Keratinocyte (primary cell): ENCODE results near the gene NME5. TPM values are rescaled to one million over a fixed set of nuclear protein-coding genes. Genes with fewer than 3 reads are reported as not detected.

Experiments used
- DNase-seq: peaks from one replicate; pipeline ENCODE4 v3.0.0-alpha.2; 2011; ENCODE audit warnings: low read depth, missing footprints, low spot score
- FAIRE-seq: peaks from 2 replicates; lab custom pipeline; 2011; peaks lifted over from hg19 to GRCh38; lab: Jason Lieb, UNC
- H2AFZ ChIP-seq: 2 replicates; pipeline ENCODE4 v1.6.0; 2012; ENCODE audit warnings: low read length, control low read depth, inconsistent platforms; ENCODE audit not compliant: control insufficient read depth
- H3K27ac ChIP-seq: 2 replicates; pipeline ENCODE4 v1.5.1; 2011; ENCODE audit warnings: low read length; ENCODE audit not compliant: control insufficient read depth, insufficient read depth
- H3K27me3 ChIP-seq: 3 replicates; pipeline ENCODE4 v1.6.0; 2011; ENCODE audit warnings: low read length; ENCODE audit not compliant: control insufficient read depth, insufficient read depth; ENCODE audit errors: extremely low read depth
- H3K36me3 ChIP-seq, 2 experiments: 2 replicates in 1 of 2; 3 replicates in 1 of 2; pipeline ENCODE4 v1.5.1; 2011; ENCODE audit warnings: low read length in 2 of 2, mild to moderate bottlenecking in 1 of 2; ENCODE audit not compliant: control insufficient read depth in 2 of 2, insufficient read depth in 2 of 2; ENCODE audit errors: extremely low read depth in 1 of 2
- H3K4me1 ChIP-seq: 3 replicates; pipeline ENCODE4 v1.5.1; 2011; ENCODE audit warnings: low read length; ENCODE audit not compliant: control insufficient read depth, insufficient read depth; ENCODE audit errors: extremely low read depth
- H3K4me2 ChIP-seq: 3 replicates; pipeline ENCODE4 v1.6.0; 2011; ENCODE audit warnings: low read depth, low read length; ENCODE audit not compliant: control insufficient read depth, insufficient read depth; ENCODE audit errors: extremely low read depth
- H3K4me3 ChIP-seq, 3 experiments: fragments of 200-600 bp in 1 of 3; sonication (generic) in 1 of 3; 2 replicates in 2 of 3; 3 replicates in 1 of 3; pipeline ENCODE4 v1.5.1; 2011 to 2016; ENCODE audit warnings: low read length in 3 of 3, mild to moderate bottlenecking in 3 of 3, control low read depth in 2 of 3, inconsistent platforms in 1 of 3, low read depth in 1 of 3, mixed read lengths in 1 of 3, mixed run types in 1 of 3, moderate library complexity in 1 of 3; ENCODE audit not compliant: control insufficient read depth in 2 of 3, insufficient read depth in 2 of 3; ENCODE audit errors: extremely low read depth in 1 of 3
- H3K79me2 ChIP-seq: 2 replicates; pipeline ENCODE4 v1.6.0; 2012; ENCODE audit warnings: low read length; ENCODE audit not compliant: control insufficient read depth, insufficient read depth
- H3K9ac ChIP-seq: 3 replicates; pipeline ENCODE4 v1.6.0; 2011; ENCODE audit warnings: low read length; ENCODE audit not compliant: control insufficient read depth, insufficient read depth; ENCODE audit errors: extremely low read depth
- H3K9me1 ChIP-seq: 3 replicates; pipeline ENCODE4 v1.6.0; 2011; ENCODE audit warnings: low read length; ENCODE audit not compliant: control insufficient read depth, insufficient read depth; ENCODE audit errors: extremely low read depth
- H3K9me3 ChIP-seq: 2 replicates; pipeline ENCODE4 v1.5.1; 2012; ENCODE audit warnings: low read depth, low read length; ENCODE audit not compliant: control insufficient read depth
- H4K20me1 ChIP-seq: 3 replicates; pipeline ENCODE4 v1.6.0; 2011; ENCODE audit warnings: low read length; ENCODE audit not compliant: control insufficient read depth, insufficient read depth; ENCODE audit errors: extremely low read depth
- CTCF ChIP-seq, 3 experiments: IDR thresholded peaks in 1 of 3; conservative IDR thresholded peaks in 1 of 3; optimal IDR thresholded peaks in 1 of 3; 2 replicates in 2 of 3; 3 replicates in 1 of 3; pipeline versions ENCODE3 to v1.5.1; 2011; ENCODE audit warnings: low read length in 3 of 3, mild to moderate bottlenecking in 3 of 3, moderate library complexity in 2 of 3, control low read depth in 1 of 3, inconsistent platforms in 1 of 3; ENCODE audit not compliant: insufficient read depth in 2 of 3; ENCODE audit errors: extremely low read depth in 1 of 3
- EZH2 ChIP-seq: IDR thresholded peaks from one replicate; pipeline ENCODE4 v1.6.1; 2012; ENCODE audit warnings: inconsistent platforms, mild to moderate bottlenecking, low read length, moderate library complexity
- dilution Hi-C: fragments of 300-500 bp; cut with MboI; formaldehyde crosslinking; loops from one replicate; pipeline ENCODE4 v1.7.0; 2020; ENCODE audit warnings: low sequenced_read_pairs; ENCODE audit not compliant: extremely low pct_ligation_motif_present
- polyA plus RNA-seq, 5 experiments: library from polyadenylated mRNA; depleted of rRNA in 3 of 5; stranded (reverse) in 3 of 5; stranded (forward) in 1 of 5; unstranded in 1 of 5; fragments of >200 nt; gene quantifications; 1 replicate in 1 of 5; 2 replicates in 3 of 5; 3 replicates in 1 of 5; pipeline versions ENCODE4 v1.2.1 to v1.2.3, GENCODE V29; 2011 to 2012; ENCODE audit warnings: missing spikeins in 2 of 5, low read depth in 1 of 5, low replicate concordance in 1 of 5

NME5 gene
- polyA plus RNA-seq, 1 donor (not counting 4 experiments of a cell fraction or from before 2014, with no cell fraction given), result 0.13 TPM

GRCh38 chr5:138132543-138132942 is 6.7 kb downstream of the NME5 start:
- H3K9me3 ChIP-seq, result no peaks in the 10 kb centered on the region
- FAIRE-seq (no peak), DNase-seq (no peak)
- peak overlapping the region; percentile 54 for H3K4me2 ChIP-seq
- no peak overlapping the region for H3K9ac ChIP-seq
- peak overlapping the region in 1 of 3 experiments; percentile 23 for H3K4me3 ChIP-seq
- H3K9me1 ChIP-seq, result no peaks in the 10 kb centered on the region
- H3K27ac ChIP-seq, result no peak overlapping the region
- no peaks in the 10 kb centered on the region for H3K27me3 ChIP-seq
- peak overlapping the region; percentile 17 for H2AFZ ChIP-seq
- TF ChIP-seq CTCF (optimal IDR thresholded peaks at IDR 0.05 in 1 of 3, IDR thresholded peaks at IDR 0.05 in 1 of 3, conservative IDR thresholded peaks at IDR 0.05 in 1 of 3; ENCODE audit: extremely low read depth in 1 of 3, insufficient read depth in 2 of 3, low read length in 3 of 3), result no peak
- no peak for TF ChIP-seq EZH2
- no peaks in the 10 kb centered on the region for H3K79me2 ChIP-seq
- dilution Hi-C loops, result no loop called here
- no peaks in the 10 kb centered on the region for H4K20me1 ChIP-seq
- H3K36me3 ChIP-seq, result no peaks in the 10 kb centered on the region
- H3K4me1 ChIP-seq, result no peaks in the 10 kb centered on the region

- H3K27ac ChIP-seq, result no peak overlapping the region
- no peak for DNase-seq
- H3K9me1 ChIP-seq, result no peaks in the 10 kb centered on the region
- no peaks in the 10 kb centered on the region for H3K79me2 ChIP-seq
- no peak overlapping the region for H3K9ac ChIP-seq
- no peak overlapping the region for H3K4me3 ChIP-seq
- no peaks in the 10 kb centered on the region for H3K36me3 ChIP-seq
- no peak for FAIRE-seq
- H4K20me1 ChIP-seq, result no peaks in the 10 kb centered on the region
- H3K9me3 ChIP-seq, result no peaks in the 10 kb centered on the region
- H3K27me3 ChIP-seq, result no peaks in the 10 kb centered on the region
- dilution Hi-C loops, result no loop called here
- H2AFZ ChIP-seq, result no peak overlapping the region
- no peak overlapping the region for H3K4me2 ChIP-seq
- TF ChIP-seq CTCF (optimal IDR thresholded peaks at IDR 0.05 in 1 of 3, IDR thresholded peaks at IDR 0.05 in 1 of 3, conservative IDR thresholded peaks at IDR 0.05 in 1 of 3; ENCODE audit: extremely low read depth in 1 of 3, insufficient read depth in 2 of 3, low read length in 3 of 3), result no peak
- no peak for TF ChIP-seq EZH2
- H3K4me1 ChIP-seq, result no peaks in the 10 kb centered on the region
Observed at GRCh38 chr5:138129347-138129746, 9.9 kb downstream of the NME5 start.
